DMS153 treated with DMSO at 0.1 percent for 48 hours (cell line): Measurements from ENCODE around the gene LIX1L.
A peak's percentile ranks its signal among the peaks of the same experiment; 100 is the strongest.

Experiments used
- DNase-seq: peaks from one replicate; lab custom pipeline; 2025; ENCODE audit not compliant: unreplicated experiment; lab: John Stamatoyannopoulos, UW

Gene LIX1L

DNA sequence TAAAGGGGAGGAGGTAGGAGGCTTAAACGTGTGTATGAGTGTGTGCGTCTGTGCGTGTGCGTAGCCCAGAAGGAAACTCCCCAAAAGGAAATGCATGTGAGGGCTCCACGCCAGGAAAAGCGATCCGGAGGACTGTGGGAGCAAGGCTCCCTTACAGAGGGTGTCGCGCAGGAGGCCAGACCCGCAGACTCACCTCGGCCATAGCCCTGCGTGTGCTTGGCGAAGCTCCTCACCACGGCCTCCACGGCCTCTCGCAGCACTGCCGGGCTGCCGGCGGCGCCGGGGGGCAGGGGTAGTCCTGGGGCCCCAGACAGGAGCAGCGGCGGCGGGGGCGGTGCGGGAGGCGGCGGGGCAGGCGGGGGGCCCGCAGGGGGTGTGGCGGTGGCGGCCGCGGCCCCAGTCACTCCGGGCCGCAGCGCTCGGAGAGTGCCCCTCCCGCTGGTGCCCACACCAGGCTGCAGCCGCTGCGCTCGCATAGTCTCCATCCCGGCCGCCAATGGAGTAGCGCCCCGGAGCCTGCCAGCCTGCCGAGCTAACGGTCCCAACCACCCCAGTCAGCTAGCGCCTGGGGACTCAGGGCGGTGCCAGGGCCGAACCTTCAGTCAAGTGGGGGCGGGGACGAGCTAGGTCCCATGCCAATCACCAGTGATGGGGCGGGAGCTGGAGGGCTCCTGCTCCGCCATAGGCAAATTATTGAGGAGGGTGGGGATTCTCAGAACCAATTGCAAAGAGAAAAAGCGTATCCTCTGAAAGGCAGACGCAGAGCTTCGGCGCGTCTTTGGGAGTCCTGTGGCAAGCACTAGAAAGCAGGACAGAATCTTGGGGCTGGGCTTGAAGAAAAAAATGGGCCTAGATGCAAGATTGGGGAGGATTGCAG, at the start of gene LIX1L:
TSS of gene LIX1L (minus strand) at position 575 of the 877 bp plus-strand sequence. CDS start at position 485, 90 bp downstream.
- DNase-seq: peak; percentile 99

DNA sequence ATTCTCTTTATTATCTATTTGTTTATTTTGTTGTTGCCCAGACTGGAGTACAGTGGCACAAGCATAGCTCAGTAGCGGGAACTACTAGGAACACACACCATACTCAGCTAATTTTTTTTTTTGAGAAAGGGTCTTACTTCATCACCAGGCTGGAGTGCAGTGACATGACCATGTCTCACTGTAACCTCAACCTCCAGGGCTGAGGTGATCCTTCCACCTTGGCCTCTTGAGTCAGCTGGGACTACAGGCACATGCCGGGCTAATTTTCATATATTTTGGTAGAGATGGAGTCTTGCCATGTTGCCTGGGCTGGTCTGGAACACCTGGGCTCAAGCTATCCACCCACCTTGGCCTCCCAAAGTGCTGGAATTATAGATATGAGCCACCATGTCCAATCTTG, 43.9 kb upstream of the LIX1L start:
- no peak for DNase-seq

GRCh38 chr1:145999321-146000024, 41.7 kb upstream of the LIX1L start:
- peak; percentile 91 for DNase-seq

- DNase-seq: peak; percentile 53
Observed at GRCh38 chr1:145997718-145998023, 39.9 kb upstream of the LIX1L start.

GRCh38 chr1:145997016-145997717, 39.4 kb upstream of the LIX1L start:
- DNase-seq: peak; percentile 55

GRCh38 chr1:145996433-145997015, 38.7 kb upstream of the LIX1L start, which contains the start of gene TXNIP:
Gene TXNIP (minus strand): TSS chr1:145996579. CDS start chr1:145996266, 313 bp downstream.
- DNase-seq: peak; percentile 99

- no peak for DNase-seq
Observed at GRCh38 chr1:145995964-145996432, 38.2 kb upstream of the LIX1L start.

- no peak for DNase-seq
Observed at GRCh38 chr1:145995148-145995881, 37.5 kb upstream of the LIX1L start.

- DNase-seq: no peak
Observed at GRCh38 chr1:145994391-145995120, 36.7 kb upstream of the LIX1L start.

DNA sequence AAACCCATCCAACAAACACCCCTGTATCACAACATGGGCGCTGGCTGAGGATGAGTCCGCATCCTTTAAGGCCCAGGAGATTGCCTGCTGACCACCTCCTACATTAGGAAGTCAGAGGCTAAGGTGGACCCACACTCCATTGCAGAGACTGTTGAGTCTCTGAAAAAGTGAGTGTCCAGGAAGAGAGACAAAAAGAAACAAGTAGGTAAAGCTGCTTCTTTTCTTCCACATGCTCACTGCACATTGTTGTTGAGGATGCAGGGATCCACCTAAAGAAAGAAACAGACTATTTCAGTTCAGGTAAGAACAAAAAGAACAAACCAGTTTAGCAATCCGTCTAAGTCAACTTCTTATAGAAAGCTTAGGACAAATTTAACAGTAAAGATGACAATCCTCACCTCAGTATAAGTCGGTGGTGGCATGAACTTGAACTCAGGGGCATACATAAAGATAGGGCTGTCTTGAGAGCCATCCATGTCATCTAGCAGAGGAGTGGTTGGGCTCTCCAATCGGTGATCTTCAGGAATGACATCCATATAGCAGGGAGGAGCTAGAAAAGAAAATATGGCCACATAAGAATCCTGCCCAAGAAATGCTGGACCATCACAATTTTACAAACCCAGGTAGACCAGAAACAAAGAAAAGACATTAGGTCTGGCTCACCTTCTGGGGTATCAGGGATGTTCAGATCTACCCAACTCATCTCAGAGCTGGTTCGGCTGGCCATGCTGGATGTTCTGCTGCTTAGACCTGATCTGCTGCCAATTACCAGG, 36.0 kb upstream of the LIX1L start:
- DNase-seq: no peak

- DNase-seq: no peak
Observed at GRCh38 chr1:145992958-145993617, 35.3 kb upstream of the LIX1L start.

DNA sequence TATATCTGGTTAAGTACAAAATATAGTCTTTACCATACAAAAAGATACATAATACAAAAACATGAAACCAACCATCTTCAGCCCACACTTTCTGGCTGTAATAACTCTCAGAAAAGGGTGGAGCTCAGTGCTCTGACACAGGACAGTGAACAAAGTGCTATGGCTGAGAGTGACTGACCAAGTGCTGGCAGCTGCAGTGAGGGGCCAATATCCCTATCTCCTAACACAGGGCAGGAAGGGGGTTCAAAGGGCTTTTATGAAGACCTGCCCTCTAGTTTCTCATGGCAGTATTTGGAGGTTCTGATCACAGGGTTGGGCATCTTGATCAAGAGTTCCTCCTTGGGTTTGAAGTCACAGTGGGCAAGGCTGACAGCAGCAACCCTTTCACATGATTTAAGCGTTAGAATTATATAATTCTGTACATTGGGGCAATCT, 34.7 kb upstream of the LIX1L start:
- no peak for DNase-seq

DNA sequence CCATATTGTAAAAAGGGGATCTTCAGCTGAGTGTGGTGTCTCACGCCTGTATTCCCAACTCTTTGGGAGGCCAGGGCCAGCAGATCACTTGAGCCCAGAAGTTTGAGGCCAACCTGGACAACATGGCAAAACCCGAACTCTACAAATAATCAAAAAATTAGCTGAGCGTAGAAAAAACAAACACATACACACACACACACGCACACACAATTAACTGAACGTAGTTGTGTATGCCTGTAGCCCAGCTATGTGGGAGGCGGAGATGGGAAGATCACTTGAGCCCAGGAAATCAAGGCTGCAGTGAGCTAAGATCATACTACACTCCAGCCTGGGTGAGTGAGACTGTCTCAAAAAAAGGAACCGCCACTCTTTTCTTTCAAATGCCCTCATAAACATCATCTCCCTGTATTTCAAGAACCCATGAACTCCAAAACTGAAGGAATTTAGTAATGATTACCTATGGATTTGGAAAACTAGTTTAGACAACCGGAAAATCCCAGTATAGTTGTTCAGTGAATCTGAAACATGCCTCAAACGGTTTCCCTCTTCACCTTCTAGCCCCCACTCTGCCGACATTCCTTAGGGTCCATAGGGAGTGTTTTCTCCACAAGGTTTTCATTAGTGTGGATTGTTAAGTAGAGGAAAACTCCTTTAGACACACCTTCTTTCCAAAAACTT, 34.1 kb upstream of the LIX1L start:
- DNase-seq: no peak

GRCh38 chr1:145990249-145990855, 32.5 kb upstream of the LIX1L start:
- DNase-seq: no peak

DNA sequence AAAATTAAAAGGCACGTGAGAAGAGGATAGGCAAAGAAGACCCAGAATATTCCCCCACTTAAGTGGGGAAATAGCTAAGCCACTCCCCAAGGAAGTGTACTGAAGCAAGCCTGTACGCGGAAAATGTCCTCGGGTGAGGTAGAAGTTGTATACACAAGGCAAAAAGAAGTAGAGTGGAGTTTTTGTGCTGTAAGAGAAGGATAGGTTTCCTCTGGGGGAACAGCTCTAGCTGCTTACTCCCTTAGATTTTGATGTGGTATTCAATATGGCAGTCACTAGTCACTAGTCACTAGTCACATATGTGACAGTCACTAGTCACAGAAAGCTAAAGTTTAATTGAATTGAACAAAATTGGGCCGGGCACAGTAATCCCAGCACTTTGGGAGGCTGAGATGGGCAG, 31.0 kb upstream of the LIX1L start:
- DNase-seq: no peak

GRCh38 chr1:145987926-145988325, 30.1 kb upstream of the LIX1L start:
- DNase-seq: no peak

DNA sequence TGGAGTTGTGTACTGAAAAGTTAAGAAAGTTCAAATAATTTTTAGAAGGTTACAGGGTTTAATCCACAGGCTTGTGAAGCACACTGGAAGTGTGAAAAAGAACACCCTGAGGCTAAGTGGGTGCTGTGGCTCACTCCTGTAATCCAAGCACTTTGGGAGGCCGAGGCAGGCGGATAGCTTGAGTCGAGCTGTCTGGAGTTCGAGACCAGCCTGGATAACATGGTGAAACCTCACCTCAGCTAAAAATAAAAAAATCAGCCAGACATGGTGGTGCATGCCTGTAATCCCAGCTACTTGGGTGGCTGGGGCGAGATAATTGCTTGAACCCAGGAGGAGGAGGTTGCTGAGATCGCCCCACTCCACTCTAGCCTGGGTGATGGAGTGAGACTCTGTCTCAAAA, 28.7 kb upstream of the LIX1L start:
- DNase-seq: no peak
